Aorta (tissue), 5 donors: ENCODE measurements around the gene ASCC1. TPM values are rescaled to one million over a fixed set of nuclear protein-coding genes. Genes with fewer than 3 reads are reported as not detected.
"Not testable (repeated sequence)": the region's sequence is repeated elsewhere in the genome, so short reads cannot be mapped to it uniquely, and the experiment has no call there.

Source experiments
- ATAC-seq: fragments of 200-7000 bp; cut with Tn5 transposase; one replicate; pipeline ENCODE4 v1.9.1; 2022; ENCODE audit warnings: moderate library complexity; ENCODE audit not compliant: low FRiP score
- DNase-seq, 2 donors: peaks; one replicate each; pipeline ENCODE4 v3.0.0-alpha.2; 2020
- H3K27ac ChIP-seq, 2 donors: one replicate each; pipeline ENCODE4 v1.5.1; 2013; ENCODE audit warnings: low read length in 2 of 2, mild to moderate bottlenecking in 2 of 2, moderate library complexity in 2 of 2, control low read depth in 1 of 2, inconsistent platforms in 1 of 2, low read depth in 1 of 2
- H3K27me3 ChIP-seq, 2 donors: one replicate each; pipeline ENCODE4 v1.6.1; 2013; ENCODE audit warnings: control low read depth in 1 of 2, low read length in 1 of 2, mild to moderate bottlenecking in 1 of 2, moderate library complexity in 1 of 2; ENCODE audit not compliant: insufficient read depth in 2 of 2, control insufficient read depth in 1 of 2
- H3K36me3 ChIP-seq, 2 donors: one replicate each; pipeline ENCODE4 v1.6.1; 2013; ENCODE audit warnings: control low read depth in 1 of 2, low read length in 1 of 2, mild to moderate bottlenecking in 1 of 2; ENCODE audit not compliant: insufficient read depth in 2 of 2, control insufficient read depth in 1 of 2
- H3K4me1 ChIP-seq, 2 donors: one replicate each; pipeline ENCODE4 v1.6.1; 2013; ENCODE audit warnings: low read length in 2 of 2, control low read depth in 1 of 2, mild to moderate bottlenecking in 1 of 2, moderate library complexity in 1 of 2; ENCODE audit not compliant: insufficient read depth in 2 of 2, control insufficient read depth in 1 of 2
- H3K4me3 ChIP-seq, 2 donors: one replicate each; pipeline ENCODE4 v1.5.1; 2013; ENCODE audit warnings: low read length in 2 of 2, control low read depth in 1 of 2, mild to moderate bottlenecking in 1 of 2
- H3K9me3 ChIP-seq: one replicate; pipeline ENCODE4 v1.6.1; 2013; ENCODE audit warnings: mild to moderate bottlenecking, low read length; ENCODE audit not compliant: control insufficient read depth
- WGBS, 2 donors: extraction: QIAGEN DNeasy Blood & Tissue Kit; methylation state at CpG; one replicate each; pipeline ENCODE4 v1.1.7; 2013; 5-methylcytosine and 5-hydroxymethylcytosine counted together
- intact Hi-C, 2 donors: fragments of 100-400 bp; cut with DNase I; formaldehyde crosslinking; loops; one replicate each; pipeline versions ENCODE4 v1.14.2 to v1.15.0; 2022
- polyA plus RNA-seq, 2 donors: library from polyadenylated mRNA; stranded (reverse); fragments of 200-250 nt; gene quantifications; one replicate each; pipeline ENCODE4 v1.2.3, GENCODE V29; 2013
- total RNA-seq, 2 donors: library from RNA; stranded (reverse); fragmentation: NEBNext Ultra II Directional; extraction: Animal tissue kit (Norgen Biotek cat#: 25700); gene quantifications; one replicate each; pipeline ENCODE4 v1.2.1, GENCODE V29; 2021
- donor health status: healthy with polysubstance abuse.
- donor health status: Bipolar disorder and iron deficiency.
- donor health status: DM: no; HTN: no; CAD: no.
- donor health status: DM: no; HTN: no; CAD: no.
- donor health status: DM: yes; HTN: yes; CAD: no.

Gene ASCC1
- total and polyA plus RNA-seq, 4 donors, result 19.7 to 32.3 (median 22.8) TPM

DNA sequence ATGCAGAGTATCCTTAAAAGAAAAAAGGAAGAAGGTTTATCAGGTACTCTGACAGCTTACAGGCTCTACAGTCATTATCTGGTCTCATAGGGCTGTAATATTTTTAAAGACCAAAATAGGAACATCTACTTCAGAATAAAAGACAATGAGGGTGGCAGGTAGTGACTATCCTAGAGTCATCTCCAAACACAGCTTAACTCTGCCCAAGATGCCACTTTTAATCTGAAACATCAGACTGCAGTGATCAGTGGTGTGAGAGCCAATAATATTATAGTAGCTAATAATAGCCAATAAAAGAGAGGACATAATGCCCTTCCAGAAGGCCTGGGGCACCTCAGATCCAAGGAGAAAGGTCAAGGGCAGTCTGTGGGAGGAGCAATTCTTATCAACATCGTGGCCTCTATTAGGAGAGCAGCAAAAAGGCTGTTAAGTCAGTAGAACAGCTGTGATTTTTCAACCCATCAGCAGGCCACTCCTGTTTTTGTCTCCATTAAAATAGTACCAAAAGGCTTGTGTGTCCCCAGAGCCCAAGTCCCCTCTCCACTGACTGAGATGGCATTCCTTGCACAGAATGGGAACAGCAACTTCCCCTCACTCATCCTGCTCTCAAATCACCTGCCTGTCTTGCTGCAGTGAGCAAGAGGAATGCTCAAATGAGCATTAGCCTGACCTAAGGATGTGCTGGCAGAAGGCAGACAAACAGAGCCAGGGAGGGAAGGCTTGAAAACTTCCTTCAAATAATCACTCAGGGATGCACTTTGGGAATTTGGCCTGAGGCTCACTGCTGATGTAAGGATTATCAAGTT lies 107.0 kb downstream of the ASCC1 start:
- DNase-seq (no peak), ATAC-seq (no peak)
- Histone ChIP-seq H3K9me3 (no peaks in the 10 kb centered on the region), H3K4me3 (no peak overlapping the region), H3K27ac (no peak overlapping the region), H3K4me1 (no peaks in the 10 kb centered on the region), H3K27me3 (no peaks in the 10 kb centered on the region), H3K36me3 (no peaks in the 10 kb centered on the region)
- 64 to 70% methylated on average over 1 of the region's 1 CpG for WGBS, 2 donors
- intact Hi-C loops, result no loop called here

DNA sequence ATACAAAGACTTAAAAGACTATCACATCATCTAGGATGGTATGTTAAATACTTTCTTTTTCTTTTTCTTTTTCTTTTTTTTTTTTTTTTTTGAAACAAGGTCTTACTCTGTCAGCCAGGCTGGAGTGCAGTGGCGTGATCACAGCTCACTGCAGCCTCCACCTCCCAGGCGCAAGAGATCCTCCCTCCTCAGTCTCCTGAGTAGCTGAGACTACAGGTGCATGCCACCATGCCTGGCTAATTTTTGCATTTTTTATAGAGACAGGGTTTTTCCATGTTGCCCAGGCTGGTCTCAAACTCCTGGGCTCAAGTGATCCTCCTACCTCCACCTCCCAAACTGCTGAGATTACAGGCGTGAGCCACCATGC lies 108.1 kb downstream of the ASCC1 start:
- H3K4me3 ChIP-seq, DNase-seq, intact Hi-C loops, H3K4me1 ChIP-seq, H3K36me3 ChIP-seq, H3K27ac ChIP-seq, H3K27me3 ChIP-seq, ATAC-seq, H3K9me3 ChIP-seq: not testable (repeated sequence)
- 96 to 98% methylated on average over 3 of the region's 3 CpGs for WGBS, 2 donors

DNA sequence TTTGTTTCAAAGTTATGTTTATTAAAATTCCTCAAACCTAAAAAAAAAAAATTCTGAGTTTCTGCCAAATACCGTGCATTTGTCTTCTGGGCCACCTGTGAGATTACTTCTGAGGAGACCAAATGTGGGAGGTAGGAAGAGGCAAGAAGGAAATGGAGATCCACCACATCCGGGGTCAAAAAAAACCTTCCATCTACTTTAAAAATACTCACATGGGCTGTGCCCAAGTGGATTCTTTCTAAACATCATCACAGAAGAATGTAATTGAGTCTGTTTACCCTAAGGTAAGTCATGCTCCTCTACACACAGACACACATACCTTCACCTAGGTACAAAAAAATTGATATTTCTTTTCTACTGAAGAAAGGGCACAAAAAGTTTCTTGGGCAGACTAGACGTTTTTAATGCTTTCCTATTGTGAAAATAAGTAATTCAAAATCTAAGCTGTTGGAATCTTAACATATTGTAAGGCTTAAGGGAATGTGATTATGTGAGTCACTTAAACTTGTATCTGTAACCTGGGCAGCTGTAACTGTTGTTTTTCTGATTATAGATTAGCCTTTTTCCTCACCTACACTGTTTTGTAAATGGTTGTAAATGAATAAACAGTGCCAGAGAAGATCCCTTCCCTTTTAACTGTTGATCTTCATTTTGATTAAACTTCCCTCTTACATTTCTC lies 108.6 kb downstream of the ASCC1 start:
- no peaks in the 10 kb centered on the region for H3K27me3 ChIP-seq
- no peak overlapping the region for H3K4me3 ChIP-seq
- H3K4me1 ChIP-seq, result no peaks in the 10 kb centered on the region
- no peak for ATAC-seq
- H3K36me3 ChIP-seq, result no peaks in the 10 kb centered on the region
- 67 to 70% methylated on average over 3 of the region's 3 CpGs for WGBS, 2 donors
- H3K9me3 ChIP-seq, result no peaks in the 10 kb centered on the region
- H3K27ac ChIP-seq, result no peak overlapping the region
- DNase-seq, result no peak
- intact Hi-C loops, result no loop called here

DNA sequence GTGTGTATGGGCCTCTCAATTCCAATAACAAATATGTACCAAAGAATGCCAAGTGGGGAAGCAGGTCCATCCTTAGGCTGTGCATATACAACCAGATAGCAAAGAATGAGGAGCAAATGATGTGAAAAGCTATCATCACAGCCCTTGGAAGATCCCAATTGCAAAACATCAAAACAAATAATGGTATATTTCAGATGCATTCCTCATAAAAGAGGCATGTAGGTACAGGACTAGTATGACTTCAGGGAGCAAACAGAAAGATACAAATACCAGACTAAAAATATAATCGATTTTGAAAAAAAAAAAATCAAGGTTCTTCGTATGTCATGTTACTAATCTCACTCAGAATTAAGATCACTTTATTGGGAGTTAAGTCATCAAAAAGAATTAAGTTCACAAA lies 109.2 kb downstream of the ASCC1 start:
- Histone ChIP-seq H3K27me3 (no peaks in the 10 kb centered on the region), H3K27ac (no peak overlapping the region), H3K4me1 (no peaks in the 10 kb centered on the region), H3K9me3 (no peaks in the 10 kb centered on the region), H3K4me3 (no peak overlapping the region), H3K36me3 (no peaks in the 10 kb centered on the region)
- intact Hi-C loops, result no loop called here
- ATAC-seq, result no peak
- DNase-seq, result no peak
- 91 to 93% methylated on average over 2 of the region's 2 CpGs for WGBS, 2 donors

DNA sequence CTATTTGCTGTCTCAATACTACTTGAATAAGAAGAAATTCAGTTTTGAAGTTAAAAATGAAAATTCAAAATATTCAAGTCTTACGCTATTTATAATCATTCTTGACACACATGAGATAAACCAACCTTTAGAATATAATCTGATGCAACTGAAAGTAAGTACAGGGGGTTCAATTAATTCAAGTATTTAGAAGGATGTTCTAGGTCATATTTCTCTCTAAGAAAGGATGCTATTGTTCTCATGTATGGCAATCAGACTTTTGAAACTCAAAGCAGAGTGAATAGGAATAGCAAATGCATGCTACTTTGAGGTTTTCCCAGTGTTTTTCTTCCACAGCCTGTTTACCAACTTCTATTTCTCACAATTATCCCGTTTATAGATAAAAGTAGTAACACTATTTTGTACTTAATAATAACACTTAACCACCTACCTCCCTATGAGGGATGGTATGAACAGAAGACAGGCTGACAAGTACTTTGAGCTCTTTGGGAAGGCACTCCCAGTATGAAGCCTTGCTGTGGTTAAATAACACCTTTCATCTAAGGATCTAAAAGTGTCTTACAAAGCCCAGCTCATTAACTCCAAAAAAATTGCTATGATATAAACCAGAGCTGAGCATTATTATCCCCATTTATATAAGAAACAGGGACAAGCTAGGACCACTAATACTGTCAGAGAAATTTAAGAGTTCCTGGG lies 109.8 kb downstream of the ASCC1 start:
- DNase-seq (no peak), ATAC-seq (no peak)
- intact Hi-C loops, result no loop called here
- H3K4me3 ChIP-seq, result no peak overlapping the region
- WGBS, 2 donors, result 83 to 85% methylated on average over 2 of the region's 2 CpGs
- no peaks in the 10 kb centered on the region for H3K9me3 ChIP-seq
- H3K27ac ChIP-seq, result no peak overlapping the region
- H3K36me3 ChIP-seq, result peaks cover 0 to under 1% of the 10 kb centered on the region in 2 donors
- H3K4me1 ChIP-seq, result no peaks in the 10 kb centered on the region
- H3K27me3 ChIP-seq, result no peaks in the 10 kb centered on the region

DNA sequence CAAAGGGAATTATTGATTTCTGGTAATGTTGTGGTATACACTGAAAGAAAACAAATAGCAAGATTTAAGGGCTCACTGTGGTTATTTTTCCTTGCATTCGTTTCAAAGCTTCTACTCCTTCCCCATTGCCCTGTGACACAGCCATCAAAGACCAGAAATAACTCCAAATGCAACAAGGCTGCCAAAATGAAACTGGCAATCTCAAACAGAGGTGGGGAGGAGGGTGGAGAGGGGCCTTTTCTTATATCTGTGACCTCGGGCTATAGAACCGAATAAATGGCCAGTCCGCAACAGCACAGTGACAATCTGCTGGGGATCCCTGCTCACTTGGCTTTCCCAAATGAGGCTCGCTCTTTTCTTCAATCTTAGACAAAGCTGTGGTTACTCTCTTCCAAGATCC lies 110.4 kb downstream of the ASCC1 start:
- Histone ChIP-seq H3K9me3 (no peaks in the 10 kb centered on the region), H3K36me3 (peaks cover 2 to 5% of the 10 kb centered on the region in 2 donors), H3K4me1 (no peaks in the 10 kb centered on the region), H3K4me3 (no peak overlapping the region), H3K27ac (peak overlapping the region in 1 of 2 donors; percentile 20), H3K27me3 (no peaks in the 10 kb centered on the region)
- ATAC-seq (no peak), DNase-seq (no peak)
- WGBS, 2 donors, result 41 to 48% methylated on average over 5 of the region's 5 CpGs
- intact Hi-C loops, result no loop called here

DNA sequence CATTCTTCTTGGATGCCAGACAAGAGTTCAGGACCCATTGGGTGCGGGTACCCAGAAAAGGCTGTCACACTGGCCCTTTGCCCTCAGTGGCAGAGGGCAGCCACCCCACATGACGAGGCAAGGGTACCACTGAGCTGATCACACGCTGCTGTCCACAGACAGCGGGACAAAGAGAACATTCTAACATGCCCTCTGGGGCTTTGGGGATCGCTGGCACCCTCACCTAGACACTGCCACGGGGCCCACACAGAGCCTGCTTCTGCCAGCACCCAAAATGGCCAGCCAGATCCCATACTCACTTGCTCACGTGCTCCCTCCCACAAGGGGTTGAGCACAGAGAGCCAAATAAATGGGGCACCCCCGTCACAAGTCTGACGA lies 111.0 kb downstream of the ASCC1 start:
- H3K4me1 ChIP-seq, result no peaks in the 10 kb centered on the region
- DNase-seq, result no peak
- ATAC-seq, result no peak
- no peaks in the 10 kb centered on the region for H3K27me3 ChIP-seq
- H3K36me3 ChIP-seq, result peaks cover 2 to 5% of the 10 kb centered on the region in 2 donors
- intact Hi-C loops, result no loop called here
- H3K27ac ChIP-seq, result no peak overlapping the region
- H3K9me3 ChIP-seq, result no peaks in the 10 kb centered on the region
- no peak overlapping the region for H3K4me3 ChIP-seq
- WGBS, 2 donors, result 70 to 87% methylated on average over 9 of the region's 9 CpGs

DNA sequence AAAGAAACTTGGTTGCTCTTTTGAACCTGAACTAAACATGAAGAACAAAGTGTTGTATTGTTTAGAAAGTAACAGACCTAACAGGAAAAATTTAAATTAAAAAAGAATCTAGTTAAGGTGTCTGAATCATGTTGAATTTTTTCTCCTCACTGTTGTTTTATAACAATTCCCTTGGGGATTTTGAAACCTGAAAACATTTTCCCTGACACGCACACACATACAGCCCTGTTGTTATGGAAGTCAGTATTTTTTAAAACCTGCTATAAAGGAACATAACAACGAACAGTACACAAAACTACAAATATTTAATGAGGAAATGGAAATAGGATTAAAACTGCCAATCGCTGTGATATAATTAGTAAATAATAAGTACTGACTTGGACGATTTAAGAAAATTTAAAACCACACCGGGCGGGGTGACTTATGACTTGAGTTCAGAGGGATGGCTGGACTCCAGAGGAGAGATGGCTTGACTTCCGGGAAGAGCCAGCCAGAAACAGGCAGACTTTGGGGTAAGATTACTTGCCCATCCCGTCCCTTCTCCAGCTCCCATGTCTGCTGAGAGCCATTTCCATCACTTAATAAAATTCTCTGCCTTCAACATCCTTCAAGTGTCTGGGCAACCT lies 111.5 kb downstream of the ASCC1 start:
- peaks cover 2 to 5% of the 10 kb centered on the region in 2 donors for H3K36me3 ChIP-seq
- no peak overlapping the region for H3K27ac ChIP-seq
- intact Hi-C loops, result no loop called here
- no peaks in the 10 kb centered on the region for H3K9me3 ChIP-seq
- H3K27me3 ChIP-seq, result no peaks in the 10 kb centered on the region
- H3K4me3 ChIP-seq, result no peak overlapping the region
- H3K4me1 ChIP-seq, result no peaks in the 10 kb centered on the region
- ATAC-seq, result peak; percentile 29
- DNase-seq, result no peak
- 39 to 50% methylated on average over 8 of the region's 8 CpGs for WGBS, 2 donors
